H1 (cell line): ENCODE measurements around the gene SCP2. TPM values are rescaled to one million over a fixed set of nuclear protein-coding genes. Genes with fewer than 3 reads are reported as not detected.

ENCODE experiments used
- CTCF ChIA-PET: fragments of 300-600 bp; sonication (Branson Sonifier 250); formaldehyde crosslinking; loops from one replicate; lab custom pipeline; 2021; ENCODE audit not compliant: partially characterized antibody; lab: Charles Lee
- POLR2A ChIA-PET: fragments of 300-600 bp; sonication (Branson Sonifier 250); formaldehyde crosslinking; loops from one replicate; lab custom pipeline; 2021; ENCODE audit warnings: inconsistent platforms; ENCODE audit not compliant: partially characterized antibody; lab: Charles Lee
- DNase-seq, 2 experiments: peaks; one replicate each; pipeline versions ENCODE4 v3.0.0 to v3.0.0-alpha.2; 2010 to 2022; ENCODE audit warnings: low spot score in 2 of 2, low read depth in 1 of 2, mixed read lengths in 1 of 2
- FAIRE-seq: peaks from 2 replicates; lab custom pipeline; 2011; peaks lifted over from hg19 to GRCh38; lab: Jason Lieb, UNC
- H2AFZ ChIP-seq: 2 replicates; pipeline ENCODE4 v1.8.1; 2012; ENCODE audit warnings: low read length, inconsistent platforms
- H2AK5ac ChIP-seq: 2 replicates; pipeline ENCODE4 v1.6.1; 2013; ENCODE audit warnings: low read depth, low read length
- H2BK120ac ChIP-seq: replicated peaks from 2 replicates; pipeline ENCODE3; 2013; ENCODE audit warnings: low read depth, low read length, inconsistent platforms
- H2BK12ac ChIP-seq: 2 replicates; pipeline ENCODE4 v1.6.1; 2013; ENCODE audit warnings: low read depth, low read length
- H2BK15ac ChIP-seq: 2 replicates; pipeline ENCODE4 v1.6.1; 2013; ENCODE audit warnings: low read length
- H2BK20ac ChIP-seq: 2 replicates; pipeline ENCODE4 v1.6.1; 2013; ENCODE audit warnings: low read length
- H2BK5ac ChIP-seq: 2 replicates; pipeline ENCODE4 v1.6.1; 2013; ENCODE audit warnings: low read depth, low read length
- H3K14ac ChIP-seq: 2 replicates; pipeline ENCODE4 v1.6.1; 2013; ENCODE audit warnings: inconsistent platforms; ENCODE audit not compliant: insufficient read length
- H3K18ac ChIP-seq: 2 replicates; pipeline ENCODE4 v1.6.1; 2013; ENCODE audit warnings: low read length; ENCODE audit errors: extremely low read depth
- H3K23ac ChIP-seq: 2 replicates; pipeline ENCODE4 v1.6.1; 2013; ENCODE audit warnings: inconsistent platforms; ENCODE audit not compliant: insufficient read length
- H3K23me2 ChIP-seq: 2 replicates; pipeline ENCODE4 v1.6.1; 2013; ENCODE audit warnings: low read depth, low read length
- H3K27ac ChIP-seq: 2 replicates; pipeline ENCODE4 v1.6.1; 2011; ENCODE audit warnings: low read depth, low read length, inconsistent platforms
- H3K27me3 ChIP-seq, 4 experiments: replicated peaks in 1 of 4; 1 replicate in 1 of 4; 2 replicates in 3 of 4; pipeline versions ENCODE4 v1.6.1 to v1.8.1; 2011 to 2013; ENCODE audit warnings: low read length in 3 of 4, mild to moderate bottlenecking in 3 of 4, inconsistent platforms in 2 of 4, mixed read lengths in 2 of 4, moderate library complexity in 1 of 4; ENCODE audit not compliant: control insufficient read depth in 3 of 4, insufficient read depth in 3 of 4; ENCODE audit errors: extremely low read depth in 1 of 4
- H3K36me3 ChIP-seq, 4 experiments: 2 replicates each; pipeline versions ENCODE4 v1.6.1 to v1.8.1; 2011 to 2013; ENCODE audit warnings: mild to moderate bottlenecking in 4 of 4, low read length in 3 of 4, moderate library complexity in 2 of 4, control low read depth in 1 of 4, inconsistent platforms in 1 of 4; ENCODE audit not compliant: insufficient read depth in 4 of 4, control insufficient read depth in 2 of 4
- H3K4ac ChIP-seq: replicated peaks from 2 replicates; pipeline ENCODE3; 2013; ENCODE audit warnings: low read length, low read depth, mixed read lengths, inconsistent platforms; ENCODE audit not compliant: insufficient read length
- H3K4me1 ChIP-seq, 4 experiments: replicated peaks in 1 of 4; 1 replicate in 1 of 4; 2 replicates in 3 of 4; pipeline versions ENCODE4 v1.6.1 to v1.8.1; 2011 to 2013; ENCODE audit warnings: low read length in 3 of 4, inconsistent platforms in 2 of 4, mixed read lengths in 1 of 4; ENCODE audit not compliant: insufficient read depth in 4 of 4, control insufficient read depth in 3 of 4
- H3K4me2 ChIP-seq, 2 experiments: 2 replicates each; pipeline versions ENCODE4 v1.6.1 to v1.8.1; 2011 to 2013; ENCODE audit warnings: low read depth in 2 of 2, low read length in 2 of 2, control low read depth in 1 of 2, inconsistent platforms in 1 of 2, mild to moderate bottlenecking in 1 of 2; ENCODE audit not compliant: insufficient read depth in 1 of 2
- H3K4me3 ChIP-seq, 4 experiments: fragments of 200-600, 300-600 bp in 1 of 4; sonication (generic), shearing (Covaris generic), sonication (Bioruptor Twin) in 1 of 4; 2 replicates each; pipeline versions ENCODE4 v1.5.1 to v1.8.1; 2011 to 2016; ENCODE audit warnings: low read length in 4 of 4, low read depth in 3 of 4, control low read depth in 2 of 4, inconsistent platforms in 2 of 4, mild to moderate bottlenecking in 2 of 4, mixed read lengths in 1 of 4, moderate library complexity in 1 of 4; ENCODE audit not compliant: insufficient read depth in 2 of 4; ENCODE audit errors: extremely low read depth in 1 of 4
- H3K56ac ChIP-seq: replicated peaks from 2 replicates; pipeline ENCODE3; 2013; ENCODE audit warnings: low read depth, mild to moderate bottlenecking, mixed read lengths, low read length, inconsistent platforms; ENCODE audit not compliant: insufficient read length
- H3K79me1 ChIP-seq: 2 replicates; pipeline ENCODE4 v1.6.1; 2013; ENCODE audit warnings: low read depth, low read length, control low read depth
- H3K79me2 ChIP-seq, 2 experiments: 2 replicates each; pipeline versions ENCODE4 v1.6.1 to v1.8.1; 2012 to 2013; ENCODE audit warnings: low read length in 2 of 2, mild to moderate bottlenecking in 2 of 2, inconsistent platforms in 1 of 2; ENCODE audit not compliant: insufficient read depth in 2 of 2, control insufficient read depth in 1 of 2
- H3K9ac ChIP-seq, 4 experiments: replicated peaks in 1 of 4; 1 replicate in 1 of 4; 2 replicates in 3 of 4; pipeline versions ENCODE4 v1.6.1 to v1.8.1; 2011 to 2013; ENCODE audit warnings: low read depth in 3 of 4, low read length in 3 of 4, control low read depth in 2 of 4, mild to moderate bottlenecking in 2 of 4, moderate library complexity in 2 of 4, inconsistent platforms in 1 of 4; ENCODE audit errors: extremely low read depth in 1 of 4
- H3K9me3 ChIP-seq, 2 experiments: 2 replicates each; pipeline versions ENCODE4 v1.6.1 to v1.8.1; 2012 to 2013; ENCODE audit warnings: mild to moderate bottlenecking in 2 of 2, moderate library complexity in 2 of 2, control low read depth in 1 of 2, inconsistent platforms in 1 of 2, low read depth in 1 of 2, low read length in 1 of 2, mixed read lengths in 1 of 2; ENCODE audit not compliant: insufficient read depth in 2 of 2
- H4K20me1 ChIP-seq, 2 experiments: replicated peaks in 1 of 2; 2 replicates each; pipeline versions ENCODE3 to v1.8.1; 2011 to 2013; ENCODE audit warnings: inconsistent platforms in 2 of 2, low read length in 2 of 2, mild to moderate bottlenecking in 1 of 2; ENCODE audit not compliant: insufficient read depth in 2 of 2, control insufficient read depth in 1 of 2
- H4K5ac ChIP-seq: 2 replicates; pipeline ENCODE4 v1.6.1; 2013; ENCODE audit warnings: low read length, low read depth, mixed read lengths, inconsistent platforms; ENCODE audit not compliant: insufficient read length
- H4K8ac ChIP-seq: 2 replicates; pipeline ENCODE4 v1.8.0; 2013; ENCODE audit warnings: mild to moderate bottlenecking, moderate library complexity, low read length, inconsistent platforms; ENCODE audit not compliant: insufficient read depth; ENCODE audit errors: extremely low read depth
- H4K91ac ChIP-seq: replicated peaks from 2 replicates; pipeline ENCODE3; 2013; ENCODE audit warnings: low read length, mixed read lengths, inconsistent platforms; ENCODE audit not compliant: insufficient read length
- BCL11A ChIP-seq, 2 experiments: IDR thresholded peaks; one replicate each; pipeline ENCODE4 v1.6.1; 2011; ENCODE audit warnings: low read depth in 2 of 2, low read length in 2 of 2, mild to moderate bottlenecking in 2 of 2
- CEBPB ChIP-seq: IDR thresholded peaks from 2 replicates; pipeline ENCODE4 v1.6.1; 2012; ENCODE audit warnings: low read depth, low read length
- CTCF ChIP-seq, 3 experiments: IDR thresholded peaks; 1 replicate in 2 of 3; 2 replicates in 1 of 3; pipeline versions ENCODE4 v1.5.1 to v1.6.1; 2011; ENCODE audit warnings: low read length in 3 of 3, mild to moderate bottlenecking in 3 of 3, inconsistent platforms in 2 of 3, low read depth in 1 of 3, moderate library complexity in 1 of 3; ENCODE audit not compliant: insufficient read depth in 1 of 3; ENCODE audit errors: control extremely low read depth in 1 of 3
- EZH2 ChIP-seq: fragments of 200-600 bp; sonication (generic); IDR thresholded peaks from 2 replicates; pipeline ENCODE4 v1.7.1; 2012; ENCODE audit warnings: low read depth, mild to moderate bottlenecking, moderate library complexity, low read length, inconsistent platforms; ENCODE audit not compliant: severe bottlenecking
- JUND ChIP-seq: IDR thresholded peaks from 2 replicates; pipeline ENCODE4 v1.6.1; 2011; ENCODE audit warnings: mild to moderate bottlenecking, improper control_type of control experiment, low read length
- KDM4A ChIP-seq: IDR thresholded peaks from one replicate; pipeline ENCODE4 v1.7.1; 2012; ENCODE audit warnings: low read depth, mild to moderate bottlenecking, moderate library complexity, low read length, inconsistent platforms; ENCODE audit not compliant: severe bottlenecking
- NRF1 ChIP-seq: IDR thresholded peaks from 2 replicates; pipeline ENCODE4 v1.6.1; 2011; ENCODE audit warnings: mild to moderate bottlenecking, low read depth, low read length, improper control_type of control experiment
- POLR2A ChIP-seq, 2 experiments: IDR thresholded peaks; 1 replicate in 1 of 2; 2 replicates in 1 of 2; pipeline ENCODE4 v1.6.1; 2011; ENCODE audit warnings: low read depth in 2 of 2, low read length in 2 of 2, mild to moderate bottlenecking in 2 of 2; ENCODE audit errors: control extremely low read depth in 1 of 2
- RFX5 ChIP-seq: IDR thresholded peaks from 2 replicates; pipeline ENCODE4 v1.6.1; 2011; ENCODE audit warnings: low read depth, low read length, improper control_type of control experiment, borderline replicate concordance
- SIN3A ChIP-seq, 2 experiments: IDR thresholded peaks in 1 of 2; conservative IDR thresholded peaks in 1 of 2; 2 replicates each; pipeline ENCODE4 v1.6.1; 2011 to 2012; ENCODE audit warnings: low read length in 2 of 2, improper control_type of control experiment in 1 of 2, low read depth in 1 of 2, mild to moderate bottlenecking in 1 of 2
- polyA plus RNA-seq, 7 experiments: library from polyadenylated mRNA; depleted of rRNA in 3 of 7; stranded (reverse) in 5 of 7; unstranded in 2 of 7; fragments of >200 nt in 5 of 7; fragments of 200-250 nt in 2 of 7; gene quantifications; 1 replicate in 5 of 7; 2 replicates in 1 of 7; 4 replicates in 1 of 7; pipeline versions ENCODE4 v1.2.1 to v1.2.3, GENCODE V29; 2011 to 2013; ENCODE audit warnings: missing spikeins in 2 of 7, mixed read lengths in 2 of 7
- total RNA-seq: library from RNA; stranded (reverse); fragmentation: NEBNext Ultra II Directional; extraction: Animal tissue kit (Norgen Biotek cat#: 25700); gene quantifications from 2 replicates; pipeline ENCODE4 v1.2.1, GENCODE V29; 2021
- TF ChIP-seq, protein P1 (sequence below): IDR thresholded peaks from 2 replicates; pipeline ENCODE4 v1.6.1; 2012; ENCODE audit warnings: inconsistent platforms
- TF ChIP-seq, protein P2 (sequence below): IDR thresholded peaks from 2 replicates; pipeline ENCODE4 v1.6.1; 2012; ENCODE audit warnings: inconsistent platforms

SCP2 gene
- total and polyA plus RNA-seq, 2 of the 8 experiments (the other 6 are each of a cell fraction or from before 2014, with no cell fraction given), result 20.9 to 54.3 TPM

DNA sequence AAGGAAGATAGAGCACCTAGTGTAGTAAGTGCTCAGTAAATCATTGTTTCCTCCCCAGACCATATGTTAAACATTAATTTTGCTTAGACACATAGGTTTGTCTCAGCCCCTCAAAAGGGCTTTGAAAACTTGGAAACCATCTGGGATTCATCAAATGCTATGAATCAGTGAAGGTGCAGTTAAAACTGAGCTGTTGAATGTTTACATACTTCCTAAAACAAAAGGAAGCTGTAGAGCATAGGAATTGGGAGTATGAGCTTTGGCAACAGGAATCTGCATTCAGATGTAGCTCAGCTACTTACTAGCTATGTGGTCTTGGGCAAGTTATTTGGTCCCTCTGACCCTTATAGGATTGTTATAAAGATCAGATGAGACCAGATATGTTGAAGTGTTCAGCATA, 116.2 kb downstream of the SCP2 start:
- Histone ChIP-seq H3K4me1 (peaks cover 2 to 7% (median 5%) of the 10 kb centered on the region in 4 experiments), H3K23ac (no peak overlapping the region), H3K23me2 (no peaks in the 10 kb centered on the region), H4K20me1 (no peaks in the 10 kb centered on the region), H3K36me3 (no peaks in the 10 kb centered on the region; a peak in 2 of 8 replicates), H3K79me1 (no peaks in the 10 kb centered on the region), H4K8ac (no peak overlapping the region), H3K18ac (no peak overlapping the region), H2AFZ (no peak overlapping the region), H4K5ac (no peak overlapping the region), H2BK12ac (no peak overlapping the region), H2BK5ac (no peak overlapping the region), H2BK120ac (no peak overlapping the region), H3K4me2 (no peak overlapping the region), H3K27ac (no peak overlapping the region), H3K9ac (no peak overlapping the region), H3K79me2 (no peaks in the 10 kb centered on the region), H3K4ac (no peak overlapping the region), H3K27me3 (no peaks in the 10 kb centered on the region), H3K9me3 (no peaks in the 10 kb centered on the region), H3K14ac (no peak overlapping the region), H2BK20ac (no peak overlapping the region), H3K56ac (no peak overlapping the region), H2AK5ac (no peak overlapping the region), H4K91ac (no peak overlapping the region), H2BK15ac (no peak overlapping the region), H3K4me3 (no peak overlapping the region)
- POLR2A ChIA-PET, result interaction anchor here (0.9 kb wide), 1 partner anchor 9 kb away, joined by 3 read pairs; no protein-coding TSS in a partner anchor
- FAIRE-seq, result no peak
- DNase-seq, result no peak
- CTCF ChIA-PET, result interaction anchor here (0.6 to 1.6 kb wide), 4 partner anchors 10 to 185 kb away, joined by 3 to 5 read pairs (median 3); no protein-coding TSS in a partner anchor
- TF ChIP-seq, protein P1, sequence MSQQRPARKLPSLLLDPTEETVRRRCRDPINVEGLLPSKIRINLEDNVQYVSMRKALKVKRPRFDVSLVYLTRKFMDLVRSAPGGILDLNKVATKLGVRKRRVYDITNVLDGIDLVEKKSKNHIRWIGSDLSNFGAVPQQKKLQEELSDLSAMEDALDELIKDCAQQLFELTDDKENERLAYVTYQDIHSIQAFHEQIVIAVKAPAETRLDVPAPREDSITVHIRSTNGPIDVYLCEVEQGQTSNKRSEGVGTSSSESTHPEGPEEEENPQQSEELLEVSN, result no peak
- no peak for TF ChIP-seq NRF1
- TF ChIP-seq EZH2, result no peak
- no peak for TF ChIP-seq CEBPB
- TF ChIP-seq CTCF (IDR thresholded peaks at IDR 0.05; ENCODE audit: control extremely low read depth in 1 of 3, insufficient read depth in 1 of 3, low read depth in 1 of 3, low read length in 3 of 3), result no peak
- no peak for TF ChIP-seq BCL11A (IDR thresholded peaks at IDR 0.05; ENCODE audit: low read depth in 2 of 2, low read length in 2 of 2)
- no peak for TF ChIP-seq POLR2A (IDR thresholded peaks at IDR 0.05; ENCODE audit: control extremely low read depth in 1 of 2, low read depth in 2 of 2, low read length in 2 of 2)
- TF ChIP-seq, protein P2, sequence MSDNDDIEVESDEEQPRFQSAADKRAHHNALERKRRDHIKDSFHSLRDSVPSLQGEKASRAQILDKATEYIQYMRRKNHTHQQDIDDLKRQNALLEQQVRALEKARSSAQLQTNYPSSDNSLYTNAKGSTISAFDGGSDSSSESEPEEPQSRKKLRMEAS, result no peak
- no peak for TF ChIP-seq KDM4A
- TF ChIP-seq RFX5, result no peak
- no peak for TF ChIP-seq JUND
- TF ChIP-seq SIN3A (conservative IDR thresholded peaks at IDR 0.05 in 1 of 2, IDR thresholded peaks at IDR 0.05 in 1 of 2; ENCODE audit: low read depth in 1 of 2, low read length in 2 of 2), result no peak
